ENCODE measurements around the gene MARVELD1. TPM values are rescaled to one million over a fixed set of nuclear protein-coding genes. Genes with fewer than 3 reads are reported as not detected.

MARVELD1 gene
- total RNA-seq, 2 donors from 2014 or later, result 4.3 to 6.5 TPM

DNA sequence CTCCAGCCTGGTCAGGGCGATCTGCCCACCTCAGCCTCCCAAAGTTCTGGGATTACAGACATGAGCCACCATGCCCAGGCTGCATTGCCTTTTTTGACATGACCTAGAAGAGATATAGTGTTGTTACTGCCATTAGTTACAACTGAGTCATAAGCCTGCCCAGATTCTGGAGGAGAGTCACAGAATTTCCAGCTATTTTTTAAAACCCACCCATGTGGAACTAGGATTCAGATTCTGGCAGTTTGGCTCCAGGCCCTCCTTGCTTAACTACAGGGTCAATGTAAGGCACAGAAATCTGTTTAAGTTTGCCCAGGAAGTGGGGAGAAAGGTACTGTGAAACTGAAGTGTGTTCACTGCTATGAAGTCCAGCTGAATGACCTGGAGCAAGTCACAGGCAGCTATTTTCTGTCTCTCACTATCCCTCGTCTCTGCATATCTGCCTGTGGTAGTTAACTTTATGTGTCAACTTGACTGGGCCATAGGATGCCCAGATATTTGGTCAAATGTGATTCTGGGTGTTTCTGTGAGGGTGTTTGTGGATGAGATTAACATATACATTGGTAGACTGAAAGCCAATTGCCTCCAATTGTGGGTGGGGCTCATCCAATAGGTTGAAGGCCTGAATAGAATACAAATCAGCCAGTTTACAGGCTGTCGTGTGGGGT, 8.4 kb upstream of the MARVELD1 start:
- intact Hi-C loops (cut with DNase I), result no loop called here
- Histone ChIP-seq H3K9me3 (no peaks in the 10 kb centered on the region), H3K4me1 (no peaks in the 10 kb centered on the region), H3K27ac (no peak overlapping the region), H3K4me3 (no peak overlapping the region), H3K36me3 (replicated peaks in 1 of 2; ENCODE audit: insufficient read depth in 1 of 2, low read depth in 2 of 2) (no peaks in the 10 kb centered on the region), H3K27me3 (no peaks in the 10 kb centered on the region)
- no peak for ATAC-seq
- no peak for DNase-seq
- no peak for TF ChIP-seq POLR2A (IDR thresholded peaks at IDR 0.05)
- TF ChIP-seq, protein P1, sequence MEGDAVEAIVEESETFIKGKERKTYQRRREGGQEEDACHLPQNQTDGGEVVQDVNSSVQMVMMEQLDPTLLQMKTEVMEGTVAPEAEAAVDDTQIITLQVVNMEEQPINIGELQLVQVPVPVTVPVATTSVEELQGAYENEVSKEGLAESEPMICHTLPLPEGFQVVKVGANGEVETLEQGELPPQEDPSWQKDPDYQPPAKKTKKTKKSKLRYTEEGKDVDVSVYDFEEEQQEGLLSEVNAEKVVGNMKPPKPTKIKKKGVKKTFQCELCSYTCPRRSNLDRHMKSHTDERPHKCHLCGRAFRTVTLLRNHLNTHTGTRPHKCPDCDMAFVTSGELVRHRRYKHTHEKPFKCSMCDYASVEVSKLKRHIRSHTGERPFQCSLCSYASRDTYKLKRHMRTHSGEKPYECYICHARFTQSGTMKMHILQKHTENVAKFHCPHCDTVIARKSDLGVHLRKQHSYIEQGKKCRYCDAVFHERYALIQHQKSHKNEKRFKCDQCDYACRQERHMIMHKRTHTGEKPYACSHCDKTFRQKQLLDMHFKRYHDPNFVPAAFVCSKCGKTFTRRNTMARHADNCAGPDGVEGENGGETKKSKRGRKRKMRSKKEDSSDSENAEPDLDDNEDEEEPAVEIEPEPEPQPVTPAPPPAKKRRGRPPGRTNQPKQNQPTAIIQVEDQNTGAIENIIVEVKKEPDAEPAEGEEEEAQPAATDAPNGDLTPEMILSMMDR (IDR thresholded peaks at IDR 0.05), result no peak
- WGBS, 2 donors, result 76 to 82% methylated on average over 3 of the region's 3 CpGs

DNA sequence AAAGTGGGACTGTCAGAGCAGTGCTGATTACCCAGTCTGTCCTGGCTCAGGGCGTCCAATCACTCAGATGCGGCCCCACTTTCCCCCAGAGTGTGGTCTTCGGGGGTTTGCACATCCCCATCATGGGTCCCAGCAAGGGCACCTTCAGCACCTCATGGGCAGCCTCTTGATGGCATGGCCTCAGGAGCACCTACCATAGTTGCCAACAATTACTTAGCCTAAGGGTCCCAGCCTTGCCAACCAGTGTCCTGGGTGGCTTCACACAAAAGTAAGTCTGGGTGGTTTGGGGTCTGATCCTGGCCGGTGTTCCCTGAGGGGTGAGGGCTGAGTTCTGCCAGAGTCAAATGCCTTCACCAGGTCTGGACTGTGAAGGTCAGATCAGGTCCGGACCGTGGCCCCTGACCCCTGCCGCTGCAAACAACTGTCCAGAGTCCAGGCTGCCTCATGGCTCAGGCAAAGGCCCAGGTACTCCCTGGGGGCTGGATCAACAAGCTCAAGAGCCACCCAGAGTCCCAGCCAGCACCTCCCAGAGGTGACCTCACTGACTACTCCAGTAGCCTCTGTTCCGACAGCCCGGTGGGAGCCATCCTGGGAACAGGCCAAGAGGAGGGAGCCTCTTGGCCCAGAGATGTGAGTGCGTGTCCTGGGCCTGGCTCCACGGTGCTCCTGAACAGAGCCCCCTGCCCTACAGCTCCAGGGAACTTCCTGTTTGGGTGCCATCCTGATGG, 6.2 kb upstream of the MARVELD1 start:
- Histone ChIP-seq H3K4me3 (no peak overlapping the region), H3K27ac (no peak overlapping the region), H3K9me3 (no peaks in the 10 kb centered on the region), H3K27me3 (no peaks in the 10 kb centered on the region), H3K36me3 (replicated peaks in 1 of 2; ENCODE audit: insufficient read depth in 1 of 2, low read depth in 2 of 2) (no peaks in the 10 kb centered on the region), H3K4me1 (no peaks in the 10 kb centered on the region)
- intact Hi-C loops (cut with DNase I), result no loop called here
- 80 to 84% methylated on average over 3 to 11 of the region's 11 CpGs for WGBS, 2 donors
- no peak for DNase-seq
- TF ChIP-seq POLR2A (IDR thresholded peaks at IDR 0.05), result no peak
- TF ChIP-seq, protein P1 (IDR thresholded peaks at IDR 0.05), result no peak
- ATAC-seq, result no peak

GRCh38 chr10:97708167-97708566, 5.4 kb upstream of the MARVELD1 start:
- ATAC-seq (no peak), DNase-seq (no peak)
- Histone ChIP-seq H3K27me3 (no peaks in the 10 kb centered on the region), H3K27ac (no peak overlapping the region), H3K9me3 (no peaks in the 10 kb centered on the region), H3K4me3 (no peak overlapping the region), H3K36me3 (replicated peaks in 1 of 2; ENCODE audit: insufficient read depth in 1 of 2, low read depth in 2 of 2) (no peaks in the 10 kb centered on the region), H3K4me1 (peaks cover 4% of the 10 kb centered on the region)
- WGBS, 2 donors, result 75 to 77% methylated on average over 2 of the region's 2 CpGs
- no peak for TF ChIP-seq POLR2A (IDR thresholded peaks at IDR 0.05)
- TF ChIP-seq, protein P1 (IDR thresholded peaks at IDR 0.05), result no peak
- intact Hi-C loops (cut with DNase I), result no loop called here

DNA sequence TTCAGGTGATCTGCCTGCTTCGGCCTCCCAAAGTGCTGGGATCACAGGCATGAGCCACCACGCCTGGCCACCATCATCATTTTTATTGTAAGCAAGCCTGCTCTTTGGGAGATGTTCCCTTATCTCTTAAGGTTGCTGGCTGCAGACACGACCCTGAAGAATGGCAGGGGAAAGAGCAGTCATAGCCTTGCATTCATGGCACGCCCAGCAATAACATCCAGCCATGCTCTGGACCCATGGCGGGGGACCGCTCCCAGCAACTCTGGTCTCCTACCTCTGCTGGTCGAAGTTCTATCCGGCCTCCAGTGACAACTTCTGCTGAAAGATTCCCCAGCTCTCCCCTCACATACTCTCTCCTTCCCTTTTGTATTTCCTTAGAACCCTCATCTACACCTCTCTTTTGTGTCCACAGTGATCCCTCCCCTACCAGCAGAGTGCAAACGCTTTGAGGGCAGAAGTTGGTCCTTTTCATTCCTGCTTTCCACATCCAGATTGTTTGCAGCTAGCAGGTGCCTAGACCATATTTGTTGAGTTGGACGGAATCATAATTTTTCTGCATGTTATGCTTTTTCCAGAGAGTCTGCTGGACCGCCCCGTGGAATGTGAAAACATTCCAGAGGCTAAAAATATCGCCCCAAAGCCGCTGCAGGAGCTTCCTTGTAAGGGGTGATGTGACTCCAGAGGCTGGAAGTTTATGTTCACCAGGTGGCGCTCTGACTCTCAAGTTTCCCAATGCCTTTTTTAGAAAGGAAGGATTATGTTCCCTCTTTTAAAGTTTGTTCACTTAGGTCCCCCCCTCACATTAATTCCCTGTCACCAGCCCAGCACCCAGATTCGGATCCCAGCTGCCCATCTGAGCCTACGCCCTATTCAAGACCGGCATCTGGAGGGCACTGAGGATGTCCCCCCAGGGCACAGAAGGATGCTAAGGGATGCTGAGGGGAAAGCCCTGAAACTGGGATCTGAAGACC, 4.3 kb upstream of the MARVELD1 start:
- peak; percentile 71 to 77 (median 74) for DNase-seq
- no peak overlapping the region for H3K4me3 ChIP-seq
- intact Hi-C loops (cut with DNase I), result no loop called here
- TF ChIP-seq POLR2A (IDR thresholded peaks at IDR 0.05), result no peak
- TF ChIP-seq, protein P1 (IDR thresholded peaks at IDR 0.05), result peak; percentile 42 to 65 (median 59)
- ATAC-seq, result peak; percentile 16
- 33 to 37% methylated on average over 18 of the region's 18 CpGs for WGBS, 2 donors
- H3K36me3 ChIP-seq (replicated peaks in 1 of 2; ENCODE audit: insufficient read depth in 1 of 2, low read depth in 2 of 2), result no peaks in the 10 kb centered on the region
- H3K27me3 ChIP-seq, result no peaks in the 10 kb centered on the region
- H3K27ac ChIP-seq, result no peak overlapping the region
- H3K4me1 ChIP-seq, result peaks cover 10% of the 10 kb centered on the region
- H3K9me3 ChIP-seq, result no peaks in the 10 kb centered on the region

All from body of pancreas (tissue), 4 donors.